HG03025 (cell line): Measurements from ENCODE around the gene ARHGAP15.

Experiments
- ATAC-seq: cut with Tn5 transposase; IDR thresholded peaks from one replicate; pipeline ENCODE4 v1.9.1; 2021; ENCODE audit warnings: mild to moderate bottlenecking, moderate library complexity; ENCODE audit not compliant: unreplicated experiment, low FRiP score

Gene ARHGAP15

GRCh38 chr2:143217512-143218115 is 88.4 kb downstream of the ARHGAP15 start:
- ATAC-seq: no peak

- ATAC-seq: no peak
Measured at GRCh38 chr2:143218621-143219020, 89.4 kb downstream of the ARHGAP15 start.

- ATAC-seq: no peak
Measured at GRCh38 chr2:143219266-143219665, 90.0 kb downstream of the ARHGAP15 start.

GRCh38 chr2:143223556-143223955 is 94.3 kb downstream of the ARHGAP15 start:
- ATAC-seq: no peak

GRCh38 chr2:143225931-143226330 is 96.7 kb downstream of the ARHGAP15 start:
- no peak for ATAC-seq

GRCh38 chr2:143226714-143227541 is 97.7 kb downstream of the ARHGAP15 start:
- no peak for ATAC-seq

GRCh38 chr2:143229411-143229810 is 100.2 kb downstream of the ARHGAP15 start:
- no peak for ATAC-seq

- ATAC-seq: no peak
Measured at GRCh38 chr2:143229952-143230351, 100.7 kb downstream of the ARHGAP15 start.

- ATAC-seq: no peak
Measured at GRCh38 chr2:143230506-143231253, 101.5 kb downstream of the ARHGAP15 start.

GRCh38 chr2:143231254-143231645 is 102.0 kb downstream of the ARHGAP15 start:
- no peak for ATAC-seq

GRCh38 chr2:143237146-143237777 is 108.0 kb downstream of the ARHGAP15 start:
- ATAC-seq: no peak

- ATAC-seq: no peak
Measured at GRCh38 chr2:143241403-143242088, 112.3 kb downstream of the ARHGAP15 start.

GRCh38 chr2:143246246-143246645 is 117.0 kb downstream of the ARHGAP15 start:
- ATAC-seq: no peak

GRCh38 chr2:143246815-143247744 is 117.9 kb downstream of the ARHGAP15 start:
- ATAC-seq: no peak

GRCh38 chr2:143248631-143249030 is 119.4 kb downstream of the ARHGAP15 start:
- ATAC-seq: no peak

GRCh38 chr2:143251681-143252080 is 122.5 kb downstream of the ARHGAP15 start:
- no peak for ATAC-seq

- ATAC-seq: no peak
Measured at GRCh38 chr2:143252138-143252907, 123.1 kb downstream of the ARHGAP15 start.

GRCh38 chr2:143254110-143254509 is 124.9 kb downstream of the ARHGAP15 start:
- ATAC-seq: no peak
